H1 (cell line): Measurements from ENCODE around the gene ZNF184. TPM values are rescaled to one million over a fixed set of nuclear protein-coding genes. Genes with fewer than 3 reads are reported as not detected.

Source experiments
- CTCF ChIA-PET: fragments of 300-600 bp; sonication (Branson Sonifier 250); formaldehyde crosslinking; loops from one replicate; lab custom pipeline; 2021; ENCODE audit not compliant: partially characterized antibody; lab: Charles Lee
- POLR2A ChIA-PET: fragments of 300-600 bp; sonication (Branson Sonifier 250); formaldehyde crosslinking; loops from one replicate; lab custom pipeline; 2021; ENCODE audit warnings: inconsistent platforms; ENCODE audit not compliant: partially characterized antibody; lab: Charles Lee
- DNase-seq, 2 experiments: peaks; one replicate each; pipeline versions ENCODE4 v3.0.0 to v3.0.0-alpha.2; 2010 to 2022; ENCODE audit warnings: low spot score in 2 of 2, low read depth in 1 of 2, mixed read lengths in 1 of 2
- FAIRE-seq: peaks from 2 replicates; lab custom pipeline; 2011; peaks lifted over from hg19 to GRCh38; lab: Jason Lieb, UNC
- H2AFZ ChIP-seq: 2 replicates; pipeline ENCODE4 v1.8.1; 2012; ENCODE audit warnings: low read length, inconsistent platforms
- H2AK5ac ChIP-seq: 2 replicates; pipeline ENCODE4 v1.6.1; 2013; ENCODE audit warnings: low read depth, low read length
- H2BK120ac ChIP-seq: replicated peaks from 2 replicates; pipeline ENCODE3; 2013; ENCODE audit warnings: low read depth, low read length, inconsistent platforms
- H2BK12ac ChIP-seq: 2 replicates; pipeline ENCODE4 v1.6.1; 2013; ENCODE audit warnings: low read depth, low read length
- H2BK15ac ChIP-seq: 2 replicates; pipeline ENCODE4 v1.6.1; 2013; ENCODE audit warnings: low read length
- H2BK20ac ChIP-seq: 2 replicates; pipeline ENCODE4 v1.6.1; 2013; ENCODE audit warnings: low read length
- H2BK5ac ChIP-seq: 2 replicates; pipeline ENCODE4 v1.6.1; 2013; ENCODE audit warnings: low read depth, low read length
- H3K14ac ChIP-seq: 2 replicates; pipeline ENCODE4 v1.6.1; 2013; ENCODE audit warnings: inconsistent platforms; ENCODE audit not compliant: insufficient read length
- H3K18ac ChIP-seq: 2 replicates; pipeline ENCODE4 v1.6.1; 2013; ENCODE audit warnings: low read length; ENCODE audit errors: extremely low read depth
- H3K23ac ChIP-seq: 2 replicates; pipeline ENCODE4 v1.6.1; 2013; ENCODE audit warnings: inconsistent platforms; ENCODE audit not compliant: insufficient read length
- H3K23me2 ChIP-seq: 2 replicates; pipeline ENCODE4 v1.6.1; 2013; ENCODE audit warnings: low read depth, low read length
- H3K27ac ChIP-seq: 2 replicates; pipeline ENCODE4 v1.6.1; 2011; ENCODE audit warnings: low read depth, low read length, inconsistent platforms
- H3K27me3 ChIP-seq, 4 experiments: replicated peaks in 1 of 4; 1 replicate in 1 of 4; 2 replicates in 3 of 4; pipeline versions ENCODE4 v1.6.1 to v1.8.1; 2011 to 2013; ENCODE audit warnings: low read length in 3 of 4, mild to moderate bottlenecking in 3 of 4, inconsistent platforms in 2 of 4, mixed read lengths in 2 of 4, moderate library complexity in 1 of 4; ENCODE audit not compliant: control insufficient read depth in 3 of 4, insufficient read depth in 3 of 4; ENCODE audit errors: extremely low read depth in 1 of 4
- H3K36me3 ChIP-seq, 4 experiments: 2 replicates each; pipeline versions ENCODE4 v1.6.1 to v1.8.1; 2011 to 2013; ENCODE audit warnings: mild to moderate bottlenecking in 4 of 4, low read length in 3 of 4, moderate library complexity in 2 of 4, control low read depth in 1 of 4, inconsistent platforms in 1 of 4; ENCODE audit not compliant: insufficient read depth in 4 of 4, control insufficient read depth in 2 of 4
- H3K4ac ChIP-seq: replicated peaks from 2 replicates; pipeline ENCODE3; 2013; ENCODE audit warnings: low read length, low read depth, mixed read lengths, inconsistent platforms; ENCODE audit not compliant: insufficient read length
- H3K4me1 ChIP-seq, 4 experiments: replicated peaks in 1 of 4; 1 replicate in 1 of 4; 2 replicates in 3 of 4; pipeline versions ENCODE4 v1.6.1 to v1.8.1; 2011 to 2013; ENCODE audit warnings: low read length in 3 of 4, inconsistent platforms in 2 of 4, mixed read lengths in 1 of 4; ENCODE audit not compliant: insufficient read depth in 4 of 4, control insufficient read depth in 3 of 4
- H3K4me2 ChIP-seq, 2 experiments: 2 replicates each; pipeline versions ENCODE4 v1.6.1 to v1.8.1; 2011 to 2013; ENCODE audit warnings: low read depth in 2 of 2, low read length in 2 of 2, control low read depth in 1 of 2, inconsistent platforms in 1 of 2, mild to moderate bottlenecking in 1 of 2; ENCODE audit not compliant: insufficient read depth in 1 of 2
- H3K4me3 ChIP-seq, 4 experiments: fragments of 200-600, 300-600 bp in 1 of 4; sonication (generic), shearing (Covaris generic), sonication (Bioruptor Twin) in 1 of 4; 2 replicates each; pipeline versions ENCODE4 v1.5.1 to v1.8.1; 2011 to 2016; ENCODE audit warnings: low read length in 4 of 4, low read depth in 3 of 4, control low read depth in 2 of 4, inconsistent platforms in 2 of 4, mild to moderate bottlenecking in 2 of 4, mixed read lengths in 1 of 4, moderate library complexity in 1 of 4; ENCODE audit not compliant: insufficient read depth in 2 of 4; ENCODE audit errors: extremely low read depth in 1 of 4
- H3K56ac ChIP-seq: replicated peaks from 2 replicates; pipeline ENCODE3; 2013; ENCODE audit warnings: low read depth, mild to moderate bottlenecking, mixed read lengths, low read length, inconsistent platforms; ENCODE audit not compliant: insufficient read length
- H3K79me1 ChIP-seq: 2 replicates; pipeline ENCODE4 v1.6.1; 2013; ENCODE audit warnings: low read depth, low read length, control low read depth
- H3K79me2 ChIP-seq, 2 experiments: 2 replicates each; pipeline versions ENCODE4 v1.6.1 to v1.8.1; 2012 to 2013; ENCODE audit warnings: low read length in 2 of 2, mild to moderate bottlenecking in 2 of 2, inconsistent platforms in 1 of 2; ENCODE audit not compliant: insufficient read depth in 2 of 2, control insufficient read depth in 1 of 2
- H3K9ac ChIP-seq, 4 experiments: replicated peaks in 1 of 4; 1 replicate in 1 of 4; 2 replicates in 3 of 4; pipeline versions ENCODE4 v1.6.1 to v1.8.1; 2011 to 2013; ENCODE audit warnings: low read depth in 3 of 4, low read length in 3 of 4, control low read depth in 2 of 4, mild to moderate bottlenecking in 2 of 4, moderate library complexity in 2 of 4, inconsistent platforms in 1 of 4; ENCODE audit errors: extremely low read depth in 1 of 4
- H3K9me3 ChIP-seq, 2 experiments: 2 replicates each; pipeline versions ENCODE4 v1.6.1 to v1.8.1; 2012 to 2013; ENCODE audit warnings: mild to moderate bottlenecking in 2 of 2, moderate library complexity in 2 of 2, control low read depth in 1 of 2, inconsistent platforms in 1 of 2, low read depth in 1 of 2, low read length in 1 of 2, mixed read lengths in 1 of 2; ENCODE audit not compliant: insufficient read depth in 2 of 2
- H4K20me1 ChIP-seq, 2 experiments: replicated peaks in 1 of 2; 2 replicates each; pipeline versions ENCODE3 to v1.8.1; 2011 to 2013; ENCODE audit warnings: inconsistent platforms in 2 of 2, low read length in 2 of 2, mild to moderate bottlenecking in 1 of 2; ENCODE audit not compliant: insufficient read depth in 2 of 2, control insufficient read depth in 1 of 2
- H4K5ac ChIP-seq: 2 replicates; pipeline ENCODE4 v1.6.1; 2013; ENCODE audit warnings: low read length, low read depth, mixed read lengths, inconsistent platforms; ENCODE audit not compliant: insufficient read length
- H4K8ac ChIP-seq: 2 replicates; pipeline ENCODE4 v1.8.0; 2013; ENCODE audit warnings: mild to moderate bottlenecking, moderate library complexity, low read length, inconsistent platforms; ENCODE audit not compliant: insufficient read depth; ENCODE audit errors: extremely low read depth
- H4K91ac ChIP-seq: replicated peaks from 2 replicates; pipeline ENCODE3; 2013; ENCODE audit warnings: low read length, mixed read lengths, inconsistent platforms; ENCODE audit not compliant: insufficient read length
- HDAC2 ChIP-seq, 2 experiments: fragments of 300-600 bp in 1 of 2; sonication (generic) in 1 of 2; IDR thresholded peaks; 2 replicates each; pipeline ENCODE4 v1.6.1; 2011 to 2012; ENCODE audit warnings: low read depth in 2 of 2, low read length in 2 of 2, mild to moderate bottlenecking in 2 of 2, moderate library complexity in 2 of 2, borderline replicate concordance in 1 of 2, inconsistent platforms in 1 of 2
- KDM1A ChIP-seq: fragments of 200-600, 300-600 bp; sonication (generic); IDR thresholded peaks from 2 replicates; pipeline ENCODE4 v1.7.1; 2016; ENCODE audit warnings: mild to moderate bottlenecking, low read length, borderline replicate concordance
- KDM5A ChIP-seq: fragments of 200-600 bp; IDR thresholded peaks from 2 replicates; pipeline ENCODE4 v1.7.1; 2012; ENCODE audit warnings: mild to moderate bottlenecking, low read length, inconsistent platforms, mixed read lengths
- PHF8 ChIP-seq: fragments of 200-600 bp; sonication (generic); conservative IDR thresholded peaks from 2 replicates; pipeline ENCODE4 v1.7.1; 2012; ENCODE audit warnings: low read depth, mild to moderate bottlenecking, inconsistent platforms, low read length, moderate library complexity
- RAD21 ChIP-seq, 2 experiments: IDR thresholded peaks in 1 of 2; conservative IDR thresholded peaks in 1 of 2; 2 replicates each; pipeline ENCODE4 v1.6.1; 2011; ENCODE audit warnings: low read depth in 2 of 2, low read length in 2 of 2, improper control_type of control experiment in 1 of 2, inconsistent platforms in 1 of 2, mild to moderate bottlenecking in 1 of 2, moderate library complexity in 1 of 2
- RFX5 ChIP-seq: IDR thresholded peaks from 2 replicates; pipeline ENCODE4 v1.6.1; 2011; ENCODE audit warnings: low read depth, low read length, improper control_type of control experiment, borderline replicate concordance
- SIRT6 ChIP-seq: IDR thresholded peaks from one replicate; pipeline ENCODE4 v1.7.1; 2012; ENCODE audit warnings: low read length, inconsistent platforms
- WGBS, 2 experiments: shearing (Covaris generic) in 1 of 2; methylation state at CpG; one replicate each; pipeline versions ENCODE4 v1.1.6 to v1.1.7; 2013 to 2015; ENCODE audit warnings: low lambda C conversion rate in 2 of 2, mixed read lengths in 2 of 2, inconsistent platforms in 1 of 2, low coverage in 1 of 2, missing lambda C conversion rate in 1 of 2; ENCODE audit not compliant: insufficient replicate concordance in 2 of 2, insufficient coverage in 1 of 2, insufficient read length in 1 of 2; ENCODE audit errors: extremely low coverage in 1 of 2, missing lambda C conversion rate in 1 of 2; 5-methylcytosine and 5-hydroxymethylcytosine counted together
- polyA plus RNA-seq, 7 experiments: library from polyadenylated mRNA; depleted of rRNA in 3 of 7; stranded (reverse) in 5 of 7; unstranded in 2 of 7; fragments of >200 nt in 5 of 7; fragments of 200-250 nt in 2 of 7; gene quantifications; 1 replicate in 5 of 7; 2 replicates in 1 of 7; 4 replicates in 1 of 7; pipeline versions ENCODE4 v1.2.1 to v1.2.3, GENCODE V29; 2011 to 2013; ENCODE audit warnings: missing spikeins in 2 of 7, mixed read lengths in 2 of 7
- total RNA-seq: library from RNA; stranded (reverse); fragmentation: NEBNext Ultra II Directional; extraction: Animal tissue kit (Norgen Biotek cat#: 25700); gene quantifications from 2 replicates; pipeline ENCODE4 v1.2.1, GENCODE V29; 2021

Gene ZNF184
- total and polyA plus RNA-seq, 2 of the 8 experiments (the other 6 are each of a cell fraction or from before 2014, with no cell fraction given): 1.9 to 12.3 TPM

- H4K91ac ChIP-seq: no peak overlapping the region
- no peak overlapping the region for H2BK12ac ChIP-seq
- H2BK20ac ChIP-seq: no peak overlapping the region
- H2BK120ac ChIP-seq: no peak overlapping the region
- H3K79me1 ChIP-seq: no peaks in the 10 kb centered on the region
- no peak overlapping the region for H2BK15ac ChIP-seq
- TF ChIP-seq RFX5 (no peak), KDM1A (no peak), PHF8 (no peak), SIRT6 (no peak), KDM5A (no peak), RAD21 (IDR thresholded peaks at IDR 0.05 in 1 of 2, conservative IDR thresholded peaks at IDR 0.05 in 1 of 2; ENCODE audit: low read depth in 2 of 2, low read length in 2 of 2) (no peak), HDAC2 (IDR thresholded peaks at IDR 0.05; ENCODE audit: borderline replicate concordance in 1 of 2, low read depth in 2 of 2, low read length in 2 of 2) (no peak)
- no peak overlapping the region for H3K14ac ChIP-seq
- no peak overlapping the region for H4K5ac ChIP-seq
- FAIRE-seq (no peak), DNase-seq (no peak)
- H3K27ac ChIP-seq: no peak overlapping the region
- no peaks in the 10 kb centered on the region for H3K27me3 ChIP-seq
- H3K23ac ChIP-seq: no peak overlapping the region
- peak overlapping the region; percentile 92 to 99 (median 96) for H3K4me3 ChIP-seq
- H3K9me3 ChIP-seq: no peaks in the 10 kb centered on the region
- ChIA-PET POLR2A (interaction anchor here (0.9 kb wide), 1 partner anchor 168 kb away, joined by 3 read pairs; no protein-coding TSS in a partner anchor), CTCF (interaction anchor here (1.0 to 1.7 kb wide), 5 partner anchors 24 to 184 kb away, joined by 3 to 4 read pairs (median 3); no protein-coding TSS in a partner anchor)
- H3K79me2 ChIP-seq: no peaks in the 10 kb centered on the region
- H2AFZ ChIP-seq: peak overlapping the region; percentile 98
- H4K8ac ChIP-seq: no peak overlapping the region
- no peak overlapping the region for H3K56ac ChIP-seq
- H4K20me1 ChIP-seq: no peaks in the 10 kb centered on the region
- H2AK5ac ChIP-seq: no peak overlapping the region
- H3K9ac ChIP-seq: peak overlapping the region in 2 of 4 experiments; percentile 52 to 64; a peak in 4 of 7 replicates
- H3K4ac ChIP-seq: no peak overlapping the region
- H3K23me2 ChIP-seq: peaks cover 2% of the 10 kb centered on the region; the same call in 1 of the 2 replicates
- no peak overlapping the region for H2BK5ac ChIP-seq
- no peaks in the 10 kb centered on the region for H3K4me1 ChIP-seq
- 7% methylated on average over 7 of the region's 7 CpGs; no CpG with 5 or more reads in 1 of the 2 experiments for WGBS, 2 experiments
- H3K36me3 ChIP-seq: no peaks in the 10 kb centered on the region
- H3K4me2 ChIP-seq: peak overlapping the region; percentile 69 to 87
- H3K18ac ChIP-seq: no peak overlapping the region
Measured at GRCh38 chr6:27494987-27495385, 22.1 kb upstream of the ZNF184 start.
